ENCODE measurements around the gene CHST4. TPM values are rescaled to one million over a fixed set of nuclear protein-coding genes. Genes with fewer than 3 reads are reported as not detected.

CHST4 gene
- total and polyA plus RNA-seq, 2 donors (not counting 3 experiments of a cell fraction or from before 2014, with no cell fraction given), result not detected

DNA sequence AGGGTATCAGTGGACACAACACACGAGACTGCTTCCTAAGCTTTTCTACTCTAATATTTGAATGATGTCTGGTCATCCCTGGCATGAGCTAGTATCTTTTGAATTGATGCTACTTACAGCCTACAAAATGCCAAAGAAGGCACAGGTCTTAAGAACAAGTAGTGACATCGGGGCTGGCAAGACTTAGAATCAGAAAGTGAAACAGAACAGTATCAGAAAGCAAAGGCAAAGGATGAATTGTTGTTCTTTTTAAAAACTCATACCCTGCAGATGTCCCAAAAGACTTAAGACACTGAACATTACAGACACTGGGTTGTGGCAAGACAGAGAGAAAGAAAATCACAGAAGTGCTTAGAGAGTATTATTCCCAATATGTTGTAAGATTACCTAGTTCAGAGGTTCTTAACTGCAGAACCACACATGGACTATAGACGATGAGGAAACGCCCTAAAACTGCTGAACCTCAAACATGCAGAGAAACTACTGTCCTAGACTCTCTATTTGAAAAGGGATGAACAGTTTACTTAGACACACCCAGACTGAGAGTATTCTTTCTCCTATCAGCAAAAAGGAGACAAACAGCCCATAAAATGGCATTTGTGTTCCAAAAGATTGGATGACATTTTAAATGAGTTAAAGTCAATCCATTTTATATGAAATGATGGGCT is 49.6 kb upstream of the CHST4 start:
- TF ChIP-seq MYC (IDR thresholded peaks at IDR 0.05; ENCODE audit: low read depth, low read length), result no peak
- TF ChIP-seq GATA2 (IDR thresholded peaks at IDR 0.05; ENCODE audit: insufficient read depth, insufficient read length, low read depth, low read length), result no peak
- TF ChIP-seq JUN (IDR thresholded peaks at IDR 0.05; ENCODE audit: borderline replicate concordance, insufficient read depth, insufficient read length, low read depth), result no peak
- TF ChIP-seq POLR2A (IDR thresholded peaks at IDR 0.05; ENCODE audit: low read depth, low read length), result no peak
- TF ChIP-seq POLR2AphosphoS5 (IDR thresholded peaks at IDR 0.05; ENCODE audit: insufficient read depth, low read depth, low read length), result no peak
- TF ChIP-seq EZH2 (IDR thresholded peaks at IDR 0.05; ENCODE audit: borderline replicate concordance, low read depth, low read length, severe bottlenecking), result no peak
- TF ChIP-seq, protein P1, sequence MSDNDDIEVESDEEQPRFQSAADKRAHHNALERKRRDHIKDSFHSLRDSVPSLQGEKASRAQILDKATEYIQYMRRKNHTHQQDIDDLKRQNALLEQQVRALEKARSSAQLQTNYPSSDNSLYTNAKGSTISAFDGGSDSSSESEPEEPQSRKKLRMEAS (IDR thresholded peaks at IDR 0.05; ENCODE audit: insufficient read depth, insufficient read length), result no peak
- TF ChIP-seq, protein P2, sequence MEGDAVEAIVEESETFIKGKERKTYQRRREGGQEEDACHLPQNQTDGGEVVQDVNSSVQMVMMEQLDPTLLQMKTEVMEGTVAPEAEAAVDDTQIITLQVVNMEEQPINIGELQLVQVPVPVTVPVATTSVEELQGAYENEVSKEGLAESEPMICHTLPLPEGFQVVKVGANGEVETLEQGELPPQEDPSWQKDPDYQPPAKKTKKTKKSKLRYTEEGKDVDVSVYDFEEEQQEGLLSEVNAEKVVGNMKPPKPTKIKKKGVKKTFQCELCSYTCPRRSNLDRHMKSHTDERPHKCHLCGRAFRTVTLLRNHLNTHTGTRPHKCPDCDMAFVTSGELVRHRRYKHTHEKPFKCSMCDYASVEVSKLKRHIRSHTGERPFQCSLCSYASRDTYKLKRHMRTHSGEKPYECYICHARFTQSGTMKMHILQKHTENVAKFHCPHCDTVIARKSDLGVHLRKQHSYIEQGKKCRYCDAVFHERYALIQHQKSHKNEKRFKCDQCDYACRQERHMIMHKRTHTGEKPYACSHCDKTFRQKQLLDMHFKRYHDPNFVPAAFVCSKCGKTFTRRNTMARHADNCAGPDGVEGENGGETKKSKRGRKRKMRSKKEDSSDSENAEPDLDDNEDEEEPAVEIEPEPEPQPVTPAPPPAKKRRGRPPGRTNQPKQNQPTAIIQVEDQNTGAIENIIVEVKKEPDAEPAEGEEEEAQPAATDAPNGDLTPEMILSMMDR (IDR thresholded peaks at IDR 0.05; ENCODE audit: extremely low read depth in 1 of 2, insufficient read depth in 1 of 2, low read depth in 1 of 2, low read length in 2 of 2), result no peak
- no peak for TF ChIP-seq FOS (IDR thresholded peaks at IDR 0.05; ENCODE audit: borderline replicate concordance, insufficient read depth, low read length)
- Histone ChIP-seq H3K4me1 (ENCODE audit: control insufficient read depth, extremely low read depth, insufficient read depth, low read length) (no peaks in the 10 kb centered on the region), H3K4me3 (replicated peaks in 1 of 3; ENCODE audit: insufficient read depth in 1 of 3, low read depth in 1 of 3, low read length in 3 of 3) (no peak overlapping the region), H3K9me3 (replicated peaks; ENCODE audit: control insufficient read depth, insufficient read depth, low read length) (no peaks in the 10 kb centered on the region), H3K9me1 (replicated peaks; ENCODE audit: control insufficient read depth, extremely low read depth, insufficient read depth, low read length) (no peaks in the 10 kb centered on the region), H3K27me3 (ENCODE audit: control insufficient read depth in 2 of 2, insufficient read depth in 2 of 2, low read length in 2 of 2) (no peaks in the 10 kb centered on the region), H3K79me2 (ENCODE audit: control insufficient read depth, insufficient read depth, low read length) (no peaks in the 10 kb centered on the region), H3K36me3 (ENCODE audit: control insufficient read depth in 2 of 2, extremely low read depth in 1 of 2, insufficient read depth in 2 of 2, low read length in 2 of 2) (no peaks in the 10 kb centered on the region), H3K4me2 (ENCODE audit: insufficient read depth, low read length) (no peak overlapping the region), H3K27ac (ENCODE audit: insufficient read depth, low read depth, low read length) (no peak overlapping the region), H2AFZ (ENCODE audit: low read depth, low read length) (no peak overlapping the region), H4K20me1 (replicated peaks; ENCODE audit: control insufficient read depth, extremely low read depth, insufficient read depth, low read length) (no peaks in the 10 kb centered on the region), H3K9ac (replicated peaks; ENCODE audit: extremely low read depth, insufficient read depth, low read length) (no peak overlapping the region)
- CTCF ChIA-PET, result no interaction called here
- DNase-seq (ENCODE audit: low read depth, low spot score) (no peak), FAIRE-seq (no peak)
- POLR2A ChIA-PET, result interaction anchor here (0.6 kb wide), 1 partner anchor 125 kb away, joined by 5 read pairs; no protein-coding TSS in a partner anchor
- dilution Hi-C loops (cut with MboI; ENCODE audit: extremely low pct_ligation_motif_present, low sequenced_read_pairs), result no loop called here
- intact Hi-C loops (cut with micrococcal nuclease), result no loop called here
- no TSS peak for BruUV-seq (replicated peaks)
